MM.1S (cell line): Measurements from ENCODE around the gene GRK3.

Source experiments
- DNase-seq: peaks from one replicate; pipeline ENCODE4 v3.0.0-alpha.2; 2015
- H2AFZ ChIP-seq: fragments of 300-600 bp; sonication (generic); 2 replicates; pipeline ENCODE4 v1.6.0; 2016; ENCODE audit warnings: antibody characterized with exemption, low read length
- H3F3A ChIP-seq: fragments of 300-600 bp; sonication (generic); 2 replicates; pipeline ENCODE4 v1.6.1; 2016; ENCODE audit warnings: mild to moderate bottlenecking, antibody characterized with exemption, low read length, moderate library complexity, mixed read lengths; ENCODE audit not compliant: insufficient read depth
- H3K27ac ChIP-seq: fragments of 300-600 bp; sonication (generic); 2 replicates; pipeline ENCODE4 v1.5.1; 2016; ENCODE audit warnings: mild to moderate bottlenecking, low read length
- H3K27me3 ChIP-seq: fragments of 300-600 bp; sonication (generic); replicated peaks from 2 replicates; pipeline ENCODE4 v1.6.0; 2016; ENCODE audit warnings: low read length; ENCODE audit not compliant: insufficient read depth
- H3K36me3 ChIP-seq: fragments of 300-600 bp; sonication (generic); replicated peaks from 2 replicates; pipeline ENCODE4 v1.6.1; 2016; ENCODE audit warnings: mild to moderate bottlenecking, low read length, mixed read lengths; ENCODE audit not compliant: insufficient read depth
- H3K4me1 ChIP-seq: fragments of 300-600 bp; sonication (generic); 2 replicates; pipeline ENCODE4 v1.6.1; 2016; ENCODE audit warnings: low read length, mixed read lengths
- H3K4me2 ChIP-seq: fragments of 300-600 bp; sonication (generic); 2 replicates; pipeline ENCODE4 v1.6.0; 2016; ENCODE audit warnings: low read depth, low read length
- H3K4me3 ChIP-seq: fragments of 300-600 bp; sonication (generic); 2 replicates; pipeline ENCODE4 v1.5.1; 2016; ENCODE audit warnings: low read length, mixed read lengths
- H3K79me2 ChIP-seq: fragments of 300-600 bp; sonication (generic); 2 replicates; pipeline ENCODE4 v1.6.1; 2016; ENCODE audit warnings: mixed run types, low read length, mixed read lengths
- H3K9ac ChIP-seq: fragments of 300-600 bp; sonication (generic); 2 replicates; pipeline ENCODE4 v1.6.1; 2016; ENCODE audit warnings: low read length, mixed read lengths
- H3K9me2 ChIP-seq: fragments of 300-600 bp; sonication (generic); replicated peaks from 2 replicates; pipeline ENCODE4 v1.6.1; 2016; ENCODE audit warnings: mild to moderate bottlenecking, low read length, mixed read lengths; ENCODE audit not compliant: insufficient read depth
- H3K9me3 ChIP-seq: fragments of 300-600 bp; sonication (generic); replicated peaks from 2 replicates; pipeline ENCODE4 v1.6.1; 2016; ENCODE audit warnings: mild to moderate bottlenecking, low read length, mixed read lengths; ENCODE audit not compliant: insufficient read depth
- H4K20me1 ChIP-seq: fragments of 300-600 bp; sonication (generic); 2 replicates; pipeline ENCODE4 v1.6.1; 2016; ENCODE audit warnings: mild to moderate bottlenecking, low read length, moderate library complexity, mixed read lengths; ENCODE audit not compliant: insufficient read depth
- EZH2 ChIP-seq: fragments of 300-600 bp; sonication (generic); optimal IDR thresholded peaks from 2 replicates; pipeline ENCODE3; 2017; ENCODE audit warnings: low read depth, mild to moderate bottlenecking, antibody characterized with exemption, low read length, mixed read lengths
- EZH2phosphoT487 ChIP-seq: fragments of 300-600 bp; sonication (generic); IDR thresholded peaks from 2 replicates; pipeline ENCODE4 v1.6.1; 2018; ENCODE audit warnings: antibody characterized with exemption, low read length
- TF ChIP-seq, protein P1 (sequence below): fragments of 300-600 bp; sonication (generic); IDR thresholded peaks from 2 replicates; pipeline ENCODE4 v1.5.1; 2016; ENCODE audit warnings: antibody characterized with exemption, low read length, mixed read lengths

The GRK3 gene

DNA sequence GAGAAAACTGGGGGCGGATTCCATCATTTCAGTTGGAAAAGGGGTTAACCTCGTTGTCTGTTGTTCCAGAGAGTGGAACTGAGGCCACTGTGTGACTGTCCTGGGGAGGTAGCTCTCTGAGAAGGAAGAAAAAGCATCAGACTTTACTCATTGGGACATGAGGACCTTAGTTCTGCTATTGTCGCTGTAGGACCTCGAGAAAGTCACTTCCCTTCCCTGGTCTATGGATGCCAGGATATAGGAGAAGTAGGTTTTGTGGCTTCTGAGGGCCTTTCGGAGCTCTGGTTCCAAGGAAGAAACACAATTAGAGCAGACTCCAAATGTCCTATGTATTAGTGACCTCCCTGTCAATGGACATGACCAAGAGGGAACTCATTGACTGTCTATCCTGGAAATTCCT lies 183.7 kb downstream of the GRK3 start:
- H3K9me3 ChIP-seq = no peaks in the 10 kb centered on the region
- no peaks in the 10 kb centered on the region for H4K20me1 ChIP-seq
- H3K9me2 ChIP-seq = no peaks in the 10 kb centered on the region
- no peaks in the 10 kb centered on the region for H3K36me3 ChIP-seq
- H3K4me2 ChIP-seq = no peak overlapping the region
- no peaks in the 10 kb centered on the region for H3F3A ChIP-seq
- H3K4me1 ChIP-seq = no peaks in the 10 kb centered on the region
- peaks cover 20% of the 10 kb centered on the region; the same call in 1 of the 2 replicates for H3K27me3 ChIP-seq
- H2AFZ ChIP-seq = no peak overlapping the region
- TF ChIP-seq, protein P1, sequence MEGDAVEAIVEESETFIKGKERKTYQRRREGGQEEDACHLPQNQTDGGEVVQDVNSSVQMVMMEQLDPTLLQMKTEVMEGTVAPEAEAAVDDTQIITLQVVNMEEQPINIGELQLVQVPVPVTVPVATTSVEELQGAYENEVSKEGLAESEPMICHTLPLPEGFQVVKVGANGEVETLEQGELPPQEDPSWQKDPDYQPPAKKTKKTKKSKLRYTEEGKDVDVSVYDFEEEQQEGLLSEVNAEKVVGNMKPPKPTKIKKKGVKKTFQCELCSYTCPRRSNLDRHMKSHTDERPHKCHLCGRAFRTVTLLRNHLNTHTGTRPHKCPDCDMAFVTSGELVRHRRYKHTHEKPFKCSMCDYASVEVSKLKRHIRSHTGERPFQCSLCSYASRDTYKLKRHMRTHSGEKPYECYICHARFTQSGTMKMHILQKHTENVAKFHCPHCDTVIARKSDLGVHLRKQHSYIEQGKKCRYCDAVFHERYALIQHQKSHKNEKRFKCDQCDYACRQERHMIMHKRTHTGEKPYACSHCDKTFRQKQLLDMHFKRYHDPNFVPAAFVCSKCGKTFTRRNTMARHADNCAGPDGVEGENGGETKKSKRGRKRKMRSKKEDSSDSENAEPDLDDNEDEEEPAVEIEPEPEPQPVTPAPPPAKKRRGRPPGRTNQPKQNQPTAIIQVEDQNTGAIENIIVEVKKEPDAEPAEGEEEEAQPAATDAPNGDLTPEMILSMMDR = no peak
- no peak for TF ChIP-seq EZH2phosphoT487
- TF ChIP-seq EZH2 = no peak
- H3K4me3 ChIP-seq = no peak overlapping the region
- DNase-seq = no peak
- H3K9ac ChIP-seq = no peak overlapping the region
- no peak overlapping the region for H3K27ac ChIP-seq
- H3K79me2 ChIP-seq = no peaks in the 10 kb centered on the region

DNA sequence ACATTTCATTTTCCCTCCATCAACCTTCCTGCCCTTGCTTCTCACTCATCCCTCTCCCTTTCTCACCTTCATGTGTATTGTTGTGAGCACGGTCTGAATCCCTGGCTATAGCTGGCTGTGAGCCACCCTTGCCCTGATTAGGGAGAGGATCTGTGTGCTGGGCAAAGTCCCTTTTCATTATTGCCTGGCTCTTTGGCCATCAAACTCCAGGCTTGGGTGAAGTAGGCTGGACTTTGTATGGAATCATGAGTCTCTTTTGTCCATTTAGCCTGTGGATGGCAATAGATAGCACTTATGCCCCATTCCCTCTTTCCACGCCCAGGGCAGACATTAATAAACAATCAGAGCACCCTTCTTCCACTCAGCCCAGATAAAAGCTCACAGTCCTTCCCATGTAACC lies 184.2 kb downstream of the GRK3 start:
- H4K20me1 ChIP-seq = no peaks in the 10 kb centered on the region
- no peak overlapping the region for H3K9ac ChIP-seq
- H2AFZ ChIP-seq = no peak overlapping the region
- H3K4me1 ChIP-seq = no peaks in the 10 kb centered on the region
- H3F3A ChIP-seq = no peaks in the 10 kb centered on the region
- no peak for TF ChIP-seq EZH2phosphoT487
- TF ChIP-seq, protein P1 = no peak
- TF ChIP-seq EZH2 = no peak
- H3K79me2 ChIP-seq = no peaks in the 10 kb centered on the region
- H3K9me2 ChIP-seq = no peaks in the 10 kb centered on the region
- H3K27ac ChIP-seq = no peak overlapping the region
- H3K4me2 ChIP-seq = no peak overlapping the region
- no peaks in the 10 kb centered on the region for H3K9me3 ChIP-seq
- H3K4me3 ChIP-seq = no peak overlapping the region
- H3K27me3 ChIP-seq = peaks cover 20% of the 10 kb centered on the region; the same call in 1 of the 2 replicates
- DNase-seq = no peak
- H3K36me3 ChIP-seq = no peaks in the 10 kb centered on the region

DNA sequence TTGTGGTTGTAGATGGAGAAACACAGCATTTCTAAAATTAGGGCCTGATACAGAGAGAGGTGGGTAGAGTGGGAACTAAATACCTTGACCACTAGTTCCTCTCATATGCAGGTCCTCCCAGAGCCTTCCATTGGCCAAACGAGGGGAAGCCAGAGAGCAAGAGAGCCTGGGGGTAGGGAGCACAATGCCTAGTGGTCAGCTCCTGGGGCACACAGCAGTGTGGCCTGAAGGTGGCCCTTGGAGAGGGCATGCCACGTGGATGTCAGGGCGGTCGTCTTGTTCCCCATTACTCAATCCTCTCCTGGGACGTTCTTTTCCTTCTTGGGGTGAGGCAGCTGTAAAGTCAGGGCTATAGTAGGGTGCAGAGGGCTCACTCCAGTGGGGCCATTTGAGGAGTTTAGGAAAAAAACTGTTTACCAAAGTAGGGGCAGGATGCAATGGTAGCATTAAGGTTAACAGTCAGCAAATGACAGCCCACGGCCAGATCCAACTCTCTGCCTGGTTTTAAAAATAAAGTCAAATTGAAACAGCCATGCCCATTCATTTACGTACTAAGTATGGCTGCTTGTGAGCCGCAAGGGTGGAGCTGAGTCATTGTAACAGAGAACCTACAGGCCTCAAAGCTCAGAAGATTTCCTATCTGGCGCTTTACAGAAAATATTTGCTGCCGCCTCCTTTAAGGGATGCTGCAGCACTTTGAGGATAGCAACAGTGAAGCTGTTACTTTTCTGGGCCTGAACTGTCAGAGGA lies 185.1 kb downstream of the GRK3 start:
- no peaks in the 10 kb centered on the region for H3K9me3 ChIP-seq
- H3F3A ChIP-seq = no peaks in the 10 kb centered on the region
- H3K4me1 ChIP-seq = no peaks in the 10 kb centered on the region
- H3K36me3 ChIP-seq = no peaks in the 10 kb centered on the region
- no peaks in the 10 kb centered on the region for H3K9me2 ChIP-seq
- H3K4me2 ChIP-seq = no peak overlapping the region
- TF ChIP-seq EZH2 = no peak
- no peak for TF ChIP-seq EZH2phosphoT487
- TF ChIP-seq, protein P1 = no peak
- H4K20me1 ChIP-seq = no peaks in the 10 kb centered on the region
- DNase-seq = no peak
- H3K4me3 ChIP-seq = no peak overlapping the region
- no peak overlapping the region for H3K27ac ChIP-seq
- peaks cover 20% of the 10 kb centered on the region; the same call in 1 of the 2 replicates for H3K27me3 ChIP-seq
- H3K79me2 ChIP-seq = no peaks in the 10 kb centered on the region
- H2AFZ ChIP-seq = no peak overlapping the region
- no peak overlapping the region for H3K9ac ChIP-seq
